Lung (tissue), 12 donors: ENCODE data around the gene CASKIN2. TPM values are rescaled to one million over a fixed set of nuclear protein-coding genes. Genes with fewer than 3 reads are reported as not detected.

Experiments used
- ATAC-seq: fragments of 200-7000 bp; cut with Tn5 transposase; one replicate; pipeline ENCODE4 v1.9.1; 2020; ENCODE audit warnings: moderate number of reproducible peaks; ENCODE audit not compliant: insufficient read depth, low FRiP score
- DNase-seq, 3 donors: peaks; one replicate each; pipeline ENCODE4 v3.0.0-alpha.2; 2013 to 2017
- H3K27ac ChIP-seq, 2 donors: one replicate each; pipeline ENCODE4 v1.5.1; 2013; ENCODE audit warnings: mild to moderate bottlenecking in 2 of 2, moderate library complexity in 2 of 2, control low read depth in 1 of 2, inconsistent platforms in 1 of 2, low read depth in 1 of 2, low read length in 1 of 2
- H3K27me3 ChIP-seq, 3 donors: one replicate each; pipeline ENCODE4 v1.5.1; 2013; ENCODE audit warnings: low read length in 2 of 3; ENCODE audit not compliant: control insufficient read depth in 3 of 3, insufficient read depth in 3 of 3
- H3K36me3 ChIP-seq, 4 donors: one replicate each; pipeline ENCODE4 v1.5.1; 2013; ENCODE audit warnings: low read length in 4 of 4, mild to moderate bottlenecking in 1 of 4, moderate library complexity in 1 of 4; ENCODE audit not compliant: control insufficient read depth in 4 of 4, insufficient read depth in 4 of 4
- H3K4me1 ChIP-seq, 5 donors: one replicate each; pipeline ENCODE4 v1.5.1; 2013; ENCODE audit warnings: low read length in 5 of 5, mild to moderate bottlenecking in 2 of 5, moderate library complexity in 1 of 5; ENCODE audit not compliant: control insufficient read depth in 5 of 5, insufficient read depth in 5 of 5
- H3K4me3 ChIP-seq: one replicate; pipeline ENCODE4 v1.5.1; 2013; ENCODE audit warnings: mild to moderate bottlenecking, control low read depth, moderate library complexity
- H3K9ac ChIP-seq, 2 donors: one replicate each; pipeline ENCODE4 v1.5.1; 2013; ENCODE audit warnings: low read length in 2 of 2, control low read depth in 1 of 2; ENCODE audit not compliant: insufficient read depth in 1 of 2
- H3K9me3 ChIP-seq, 4 donors: one replicate each; pipeline ENCODE4 v1.5.1; 2013; ENCODE audit warnings: low read length in 3 of 4, mild to moderate bottlenecking in 1 of 4, moderate library complexity in 1 of 4; ENCODE audit not compliant: control insufficient read depth in 4 of 4, insufficient read depth in 3 of 4
- WGBS, 2 donors: extraction: QIAGEN DNeasy Blood & Tissue Kit; methylation state at CpG; one replicate each; pipeline ENCODE4 v1.1.7; 2013; 5-methylcytosine and 5-hydroxymethylcytosine counted together
- polyA plus RNA-seq, 2 donors: library from polyadenylated mRNA; stranded (reverse); fragments of 200-250 nt; gene quantifications; one replicate each; pipeline ENCODE4 v1.2.1, GENCODE V29; 2013
- total RNA-seq, 2 donors: library from RNA; depleted of rRNA in 1 of 2; stranded (reverse); fragments of >200 nt in 1 of 2; gene quantifications; one replicate each; pipeline ENCODE4 v1.2.1, GENCODE V29; 2014 to 2021
- TF ChIP-seq, protein P1 (sequence below): IDR thresholded peaks from 2 replicates; pipeline ENCODE4 v1.5.1; 2012; ENCODE audit warnings: mild to moderate bottlenecking; ENCODE audit errors: control extremely low read depth, extremely low read depth
- donor health status: control.
- donor health status: control.
- donor health status: Bipolar disorder and iron deficiency.
- donor health status: healthy.
- donor health status: DM: yes; HTN: yes; CAD: no.

CASKIN2 gene
- total and polyA plus RNA-seq, 4 donors: 22.3 to 81.5 (median 35.1) TPM

DNA sequence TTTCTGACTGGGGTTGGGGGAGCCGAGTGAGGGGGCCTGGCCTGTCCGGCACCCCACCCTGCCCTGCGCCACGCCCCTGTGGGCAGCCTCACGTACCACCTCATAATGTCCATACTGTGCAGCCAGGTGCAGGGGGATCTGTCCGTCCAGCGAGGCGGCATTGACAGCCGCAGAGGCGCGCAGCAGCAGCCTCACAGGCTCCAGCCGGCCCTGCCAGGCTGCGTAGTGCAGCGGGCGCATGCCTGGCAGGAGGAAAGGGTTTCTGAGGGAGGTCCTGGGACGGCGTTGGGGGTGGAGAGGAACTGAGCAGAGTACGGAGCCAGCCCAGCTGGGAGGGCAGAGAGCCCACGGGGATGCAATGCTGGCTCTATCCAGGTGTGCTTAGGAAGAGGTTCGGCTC, 8.4 kb downstream of the CASKIN2 start:
- Histone ChIP-seq H3K9ac (no peak overlapping the region), H3K4me3 (no peak overlapping the region), H3K27me3 (no peaks in the 10 kb centered on the region), H3K9me3 (no peaks in the 10 kb centered on the region), H3K36me3 (peaks cover 0 to 55% (median 17%) of the 10 kb centered on the region in 4 donors), H3K4me1 (peaks cover 0 to 23% (median 15%) of the 10 kb centered on the region in 5 donors), H3K27ac (peak overlapping the region in 1 of 2 donors; percentile 32)
- 91 to 92% methylated on average over 20 of the region's 20 CpGs for WGBS, 2 donors
- TF ChIP-seq, protein P1, sequence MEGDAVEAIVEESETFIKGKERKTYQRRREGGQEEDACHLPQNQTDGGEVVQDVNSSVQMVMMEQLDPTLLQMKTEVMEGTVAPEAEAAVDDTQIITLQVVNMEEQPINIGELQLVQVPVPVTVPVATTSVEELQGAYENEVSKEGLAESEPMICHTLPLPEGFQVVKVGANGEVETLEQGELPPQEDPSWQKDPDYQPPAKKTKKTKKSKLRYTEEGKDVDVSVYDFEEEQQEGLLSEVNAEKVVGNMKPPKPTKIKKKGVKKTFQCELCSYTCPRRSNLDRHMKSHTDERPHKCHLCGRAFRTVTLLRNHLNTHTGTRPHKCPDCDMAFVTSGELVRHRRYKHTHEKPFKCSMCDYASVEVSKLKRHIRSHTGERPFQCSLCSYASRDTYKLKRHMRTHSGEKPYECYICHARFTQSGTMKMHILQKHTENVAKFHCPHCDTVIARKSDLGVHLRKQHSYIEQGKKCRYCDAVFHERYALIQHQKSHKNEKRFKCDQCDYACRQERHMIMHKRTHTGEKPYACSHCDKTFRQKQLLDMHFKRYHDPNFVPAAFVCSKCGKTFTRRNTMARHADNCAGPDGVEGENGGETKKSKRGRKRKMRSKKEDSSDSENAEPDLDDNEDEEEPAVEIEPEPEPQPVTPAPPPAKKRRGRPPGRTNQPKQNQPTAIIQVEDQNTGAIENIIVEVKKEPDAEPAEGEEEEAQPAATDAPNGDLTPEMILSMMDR: no peak
- DNase-seq (no peak), ATAC-seq (no peak)

GRCh38 chr17:75506134-75506533, 9.2 kb downstream of the CASKIN2 start:
- DNase-seq: no peak
- ATAC-seq: no peak
- TF ChIP-seq, protein P1: no peak
- H3K4me1 ChIP-seq: peaks cover 0 to 16% (median 13%) of the 10 kb centered on the region in 5 donors
- no peaks in the 10 kb centered on the region for H3K27me3 ChIP-seq
- H3K4me3 ChIP-seq: no peak overlapping the region
- H3K9me3 ChIP-seq: no peaks in the 10 kb centered on the region
- H3K36me3 ChIP-seq: peaks cover 0 to 62% (median 17%) of the 10 kb centered on the region in 4 donors
- H3K27ac ChIP-seq: no peak overlapping the region
- no peak overlapping the region for H3K9ac ChIP-seq
- 73 to 85% methylated on average over 21 of the region's 21 CpGs for WGBS, 2 donors

- Histone ChIP-seq H3K27ac (no peak overlapping the region), H3K4me1 (peaks cover 0 to 16% (median 12%) of the 10 kb centered on the region in 5 donors), H3K27me3 (no peaks in the 10 kb centered on the region), H3K4me3 (no peak overlapping the region), H3K9me3 (no peaks in the 10 kb centered on the region), H3K36me3 (peaks cover 0 to 65% (median 17%) of the 10 kb centered on the region in 4 donors), H3K9ac (no peak overlapping the region)
- no peak for DNase-seq
- WGBS, 2 donors: 89 to 95% methylated on average over 15 of the region's 15 CpGs
- TF ChIP-seq, protein P1: no peak
- no peak for ATAC-seq
Measured at GRCh38 chr17:75505640-75506039, 9.7 kb downstream of the CASKIN2 start.

DNA sequence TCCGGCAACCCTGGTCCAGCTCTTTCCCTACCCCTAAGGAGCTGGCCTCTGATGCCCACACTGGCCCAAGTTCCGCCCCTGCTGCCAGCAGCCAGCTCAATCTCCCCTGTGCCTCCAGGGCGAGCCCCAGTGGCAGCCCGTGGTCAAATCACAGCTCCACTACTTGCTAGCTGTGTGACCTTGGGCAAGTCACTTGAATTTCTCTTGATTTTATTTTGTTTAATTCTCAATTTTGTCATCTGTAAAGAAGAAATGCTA, 10.3 kb downstream of the CASKIN2 start:
- no peak overlapping the region for H3K4me3 ChIP-seq
- no peaks in the 10 kb centered on the region for H3K9me3 ChIP-seq
- no peak for DNase-seq
- H3K9ac ChIP-seq: no peak overlapping the region
- H3K27ac ChIP-seq: no peak overlapping the region
- H3K27me3 ChIP-seq: no peaks in the 10 kb centered on the region
- TF ChIP-seq, protein P1: no peak
- H3K36me3 ChIP-seq: peaks cover 0 to 69% (median 17%) of the 10 kb centered on the region in 4 donors
- ATAC-seq: no peak
- peaks cover 0 to 16% (median 11%) of the 10 kb centered on the region in 5 donors for H3K4me1 ChIP-seq
- WGBS, 2 donors: 85 to 90% methylated on average over 4 of the region's 4 CpGs
